Astrocyte of the spinal cord (primary cell): ENCODE results near the gene WWP2.

ENCODE experiments used
- DNase-seq: peaks from one replicate; pipeline ENCODE4 v3.0.0; 2011; ENCODE audit warnings: low read depth, low spot score
- H3K4me3 ChIP-seq: 2 replicates; pipeline ENCODE4 v1.5.1; 2011; ENCODE audit warnings: low read depth, mild to moderate bottlenecking, low read length, moderate library complexity
- CTCF ChIP-seq: IDR thresholded peaks from 2 replicates; pipeline ENCODE4 v1.5.1; 2012; ENCODE audit warnings: low read depth, mild to moderate bottlenecking, low read length, inconsistent platforms
- in situ Hi-C: cut with HindIII; loops from 2 replicates; pipeline ENCODE4 v1.10.0; 2017; ENCODE audit warnings: low sequenced_read_pairs

Gene WWP2

GRCh38 chr16:69865701-69866100 is 103.6 kb downstream of the WWP2 start:
- in situ Hi-C loops = no loop called here
- H3K4me3 ChIP-seq = no peak overlapping the region
- DNase-seq = peak; percentile 83
- TF ChIP-seq CTCF = no peak

- no peak for DNase-seq
- in situ Hi-C loops = no loop called here
- H3K4me3 ChIP-seq = no peak overlapping the region
- no peak for TF ChIP-seq CTCF
These were observed 105.8 kb downstream of the WWP2 start for GRCh38 chr16:69867784-69868560.

GRCh38 chr16:69870761-69871160 is 108.6 kb downstream of the WWP2 start:
- in situ Hi-C loops = no loop called here
- H3K4me3 ChIP-seq = no peak overlapping the region
- DNase-seq = no peak
- no peak for TF ChIP-seq CTCF

GRCh38 chr16:69871708-69872107 is 109.6 kb downstream of the WWP2 start:
- H3K4me3 ChIP-seq = no peak overlapping the region
- no peak for DNase-seq
- in situ Hi-C loops = no loop called here
- TF ChIP-seq CTCF = no peak

- TF ChIP-seq CTCF = no peak
- in situ Hi-C loops = no loop called here
These were observed 110.8 kb downstream of the WWP2 start for GRCh38 chr16:69872888-69873287.

GRCh38 chr16:69873783-69874182 is 111.7 kb downstream of the WWP2 start:
- in situ Hi-C loops = no loop called here
- TF ChIP-seq CTCF = no peak
- DNase-seq = no peak
- no peak overlapping the region for H3K4me3 ChIP-seq

More at GRCh38 chr16:69872888-69873287, 110.8 kb downstream of the WWP2 start:
- no peak overlapping the region for H3K4me3 ChIP-seq
- DNase-seq = no peak
